Rectal smooth muscle tissue (tissue), 1 donor: ENCODE measurements around the gene BICRAL.
"Not testable (repeated sequence)": the region's sequence is repeated elsewhere in the genome, so short reads cannot be mapped to it uniquely, and the experiment has no call there.

Source experiments
- H3K27ac ChIP-seq: one replicate; pipeline ENCODE4 v1.7.0; 2013; ENCODE audit warnings: low read depth, low read length, inconsistent platforms
- H3K27me3 ChIP-seq: one replicate; pipeline ENCODE4 v1.7.0; 2013; ENCODE audit warnings: low read length; ENCODE audit not compliant: control insufficient read depth, insufficient read depth
- H3K36me3 ChIP-seq: one replicate; pipeline ENCODE4 v1.7.0; 2013; ENCODE audit warnings: low read length; ENCODE audit not compliant: control insufficient read depth, insufficient read depth
- H3K4me1 ChIP-seq: one replicate; pipeline ENCODE4 v1.7.0; 2013; ENCODE audit warnings: low read length; ENCODE audit not compliant: control insufficient read depth, insufficient read depth
- H3K4me3 ChIP-seq: one replicate; pipeline ENCODE4 v1.7.0; 2013; ENCODE audit warnings: low read length
- H3K9ac ChIP-seq: one replicate; pipeline ENCODE4 v1.7.0; 2013; ENCODE audit warnings: low read length

The BICRAL gene

GRCh38 chr6:42880240-42880817 is 98.5 kb downstream of the BICRAL start:
- not testable (repeated sequence) for H3K27me3 ChIP-seq
- H3K27ac ChIP-seq, result peak overlapping the region; percentile 98
- peak overlapping the region; percentile 98 for H3K4me3 ChIP-seq

DNA sequence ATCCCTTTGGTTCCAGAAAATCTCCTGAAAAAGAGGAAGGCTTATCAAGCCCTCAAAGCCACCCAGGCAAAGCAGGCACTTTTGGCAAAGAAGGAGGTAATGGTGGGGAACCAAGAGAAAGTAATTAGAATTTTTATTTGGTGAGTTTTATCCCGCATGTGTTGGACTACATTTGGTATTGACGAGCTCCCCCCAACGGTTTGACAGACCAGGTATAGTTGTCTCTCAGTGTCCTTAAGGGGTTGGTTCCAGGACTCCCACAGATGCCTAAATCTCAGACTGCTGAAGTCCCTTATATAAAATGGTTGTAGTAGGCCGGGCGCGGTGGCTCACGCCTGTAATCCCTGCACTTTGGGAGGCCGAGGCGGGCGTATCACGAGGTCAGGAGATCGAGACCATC is 99.0 kb downstream of the BICRAL start:
- H3K27ac ChIP-seq, result peak overlapping the region; percentile 98
- H3K9ac ChIP-seq, result peak overlapping the region; percentile 40
- H3K36me3 ChIP-seq, result peaks cover 21% of the 10 kb centered on the region
- H3K4me3 ChIP-seq, result peak overlapping the region; percentile 98
- H3K27me3 ChIP-seq, H3K4me1 ChIP-seq: not testable (repeated sequence)

More at GRCh38 chr6:42880240-42880817, 98.5 kb downstream of the BICRAL start:
- not testable (repeated sequence) for H3K4me1 ChIP-seq
- H3K9ac ChIP-seq, result peak overlapping the region; percentile 100
- H3K36me3 ChIP-seq, result peaks cover 17% of the 10 kb centered on the region

DNA sequence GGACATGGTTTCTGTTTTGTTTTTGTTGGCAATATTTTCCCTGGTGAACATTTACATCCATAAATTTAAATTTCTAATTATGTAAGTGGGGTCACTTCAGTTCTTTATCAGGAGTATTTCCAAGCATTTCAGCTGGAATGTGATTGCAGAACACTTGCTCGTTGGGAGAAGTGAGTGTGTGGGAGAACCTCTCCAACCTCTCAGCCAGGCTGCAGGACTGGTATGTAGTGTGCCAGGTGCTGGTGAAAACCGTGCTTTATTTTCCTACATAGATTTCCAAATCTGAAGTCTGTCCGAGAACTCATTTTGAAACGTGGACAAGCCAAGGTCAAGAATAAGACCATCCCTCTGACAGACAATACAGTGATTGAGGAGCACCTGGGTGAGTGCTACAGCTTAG is 103.8 kb downstream of the BICRAL start:
- Histone ChIP-seq H3K27ac (no peak overlapping the region), H3K4me3 (no peak overlapping the region), H3K9ac (no peak overlapping the region), H3K27me3 (no peaks in the 10 kb centered on the region), H3K36me3 (peaks cover 25% of the 10 kb centered on the region), H3K4me1 (peaks cover 3% of the 10 kb centered on the region)

GRCh38 chr6:42888201-42888600 is 106.3 kb downstream of the BICRAL start:
- not testable (repeated sequence) for H3K9ac ChIP-seq, H3K4me3 ChIP-seq, H3K27me3 ChIP-seq, H3K4me1 ChIP-seq, H3K27ac ChIP-seq
- H3K36me3 ChIP-seq, result peaks cover 25% of the 10 kb centered on the region

DNA sequence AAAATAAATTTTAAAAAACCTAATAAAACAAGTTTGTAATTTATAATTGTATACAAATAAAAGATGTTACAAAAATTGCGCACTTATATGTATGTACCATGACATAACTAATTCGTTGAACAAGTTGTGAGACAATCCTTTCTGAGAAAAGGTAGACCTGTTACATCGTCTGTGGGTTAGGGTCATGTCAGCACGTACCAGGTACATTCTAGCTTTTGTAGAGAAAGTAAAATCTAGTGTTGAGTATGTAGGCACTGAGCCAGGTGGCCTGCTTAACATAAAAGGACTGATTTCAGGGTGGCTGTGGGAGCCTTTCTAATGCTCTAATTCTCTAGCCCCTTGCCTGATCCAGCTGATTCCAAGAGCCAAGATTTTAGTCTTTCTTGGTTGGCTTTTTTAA is 108.0 kb downstream of the BICRAL start:
- H3K27me3 ChIP-seq, result no peaks in the 10 kb centered on the region
- H3K4me3 ChIP-seq, result peak overlapping the region; percentile 75
- peak overlapping the region; percentile 82 for H3K27ac ChIP-seq
- peaks cover 3% of the 10 kb centered on the region for H3K4me1 ChIP-seq
- peaks cover 9% of the 10 kb centered on the region for H3K36me3 ChIP-seq
- H3K9ac ChIP-seq, result no peak overlapping the region

GRCh38 chr6:42890311-42891198 is 108.7 kb downstream of the BICRAL start:
- Histone ChIP-seq H3K27me3 (no peaks in the 10 kb centered on the region), H3K9ac (peak overlapping the region; percentile 81), H3K36me3 (peaks cover 6% of the 10 kb centered on the region), H3K4me1 (peaks cover 3% of the 10 kb centered on the region), H3K4me3 (peak overlapping the region; percentile 75), H3K27ac (peak overlapping the region; percentile 82)

- no peaks in the 10 kb centered on the region for H3K27me3 ChIP-seq
- peak overlapping the region; percentile 82 for H3K27ac ChIP-seq
- H3K36me3 ChIP-seq, result no peaks in the 10 kb centered on the region
- peak overlapping the region; percentile 81 for H3K9ac ChIP-seq
- peaks cover 3% of the 10 kb centered on the region for H3K4me1 ChIP-seq
- peak overlapping the region; percentile 75 for H3K4me3 ChIP-seq
Observed at GRCh38 chr6:42891199-42891722, 109.4 kb downstream of the BICRAL start.

- H3K4me3 ChIP-seq, H3K27ac ChIP-seq, H3K27me3 ChIP-seq, H3K36me3 ChIP-seq, H3K4me1 ChIP-seq, H3K9ac ChIP-seq: not testable (repeated sequence)
Observed at GRCh38 chr6:42894041-42894828, 112.4 kb downstream of the BICRAL start.

GRCh38 chr6:42896178-42896719 is 114.4 kb downstream of the BICRAL start:
- Histone ChIP-seq H3K4me1 (peaks cover under 1% of the 10 kb centered on the region), H3K27ac (no peak overlapping the region), H3K27me3 (no peaks in the 10 kb centered on the region), H3K9ac (no peak overlapping the region), H3K36me3 (no peaks in the 10 kb centered on the region), H3K4me3 (no peak overlapping the region)

- H3K27ac ChIP-seq, result no peak overlapping the region
- H3K4me1 ChIP-seq, result peaks cover 2% of the 10 kb centered on the region
- no peak overlapping the region for H3K9ac ChIP-seq
- H3K4me3 ChIP-seq, result no peak overlapping the region
- H3K36me3 ChIP-seq, result no peaks in the 10 kb centered on the region
- no peaks in the 10 kb centered on the region for H3K27me3 ChIP-seq
Observed at GRCh38 chr6:42898891-42899361, 117.1 kb downstream of the BICRAL start.

GRCh38 chr6:42899871-42900270 is 118.0 kb downstream of the BICRAL start:
- H3K36me3 ChIP-seq, result no peaks in the 10 kb centered on the region
- H3K27me3 ChIP-seq, result no peaks in the 10 kb centered on the region
- peaks cover 2% of the 10 kb centered on the region for H3K4me1 ChIP-seq
- no peak overlapping the region for H3K4me3 ChIP-seq
- H3K27ac ChIP-seq, result no peak overlapping the region
- H3K9ac ChIP-seq, result no peak overlapping the region

- Histone ChIP-seq H3K9ac (no peak overlapping the region), H3K4me3 (no peak overlapping the region), H3K27ac (no peak overlapping the region), H3K36me3 (no peaks in the 10 kb centered on the region), H3K4me1 (peaks cover 2% of the 10 kb centered on the region), H3K27me3 (no peaks in the 10 kb centered on the region)
Observed at GRCh38 chr6:42901538-42901957, 119.7 kb downstream of the BICRAL start.
